GM21367 (cell line): Measurements from ENCODE around the gene PLEKHG5.

Experiments
- ATAC-seq: cut with Tn5 transposase; IDR thresholded peaks from one replicate; pipeline ENCODE4 v1.9.1; 2021; ENCODE audit not compliant: unreplicated experiment

Gene PLEKHG5, protein sequence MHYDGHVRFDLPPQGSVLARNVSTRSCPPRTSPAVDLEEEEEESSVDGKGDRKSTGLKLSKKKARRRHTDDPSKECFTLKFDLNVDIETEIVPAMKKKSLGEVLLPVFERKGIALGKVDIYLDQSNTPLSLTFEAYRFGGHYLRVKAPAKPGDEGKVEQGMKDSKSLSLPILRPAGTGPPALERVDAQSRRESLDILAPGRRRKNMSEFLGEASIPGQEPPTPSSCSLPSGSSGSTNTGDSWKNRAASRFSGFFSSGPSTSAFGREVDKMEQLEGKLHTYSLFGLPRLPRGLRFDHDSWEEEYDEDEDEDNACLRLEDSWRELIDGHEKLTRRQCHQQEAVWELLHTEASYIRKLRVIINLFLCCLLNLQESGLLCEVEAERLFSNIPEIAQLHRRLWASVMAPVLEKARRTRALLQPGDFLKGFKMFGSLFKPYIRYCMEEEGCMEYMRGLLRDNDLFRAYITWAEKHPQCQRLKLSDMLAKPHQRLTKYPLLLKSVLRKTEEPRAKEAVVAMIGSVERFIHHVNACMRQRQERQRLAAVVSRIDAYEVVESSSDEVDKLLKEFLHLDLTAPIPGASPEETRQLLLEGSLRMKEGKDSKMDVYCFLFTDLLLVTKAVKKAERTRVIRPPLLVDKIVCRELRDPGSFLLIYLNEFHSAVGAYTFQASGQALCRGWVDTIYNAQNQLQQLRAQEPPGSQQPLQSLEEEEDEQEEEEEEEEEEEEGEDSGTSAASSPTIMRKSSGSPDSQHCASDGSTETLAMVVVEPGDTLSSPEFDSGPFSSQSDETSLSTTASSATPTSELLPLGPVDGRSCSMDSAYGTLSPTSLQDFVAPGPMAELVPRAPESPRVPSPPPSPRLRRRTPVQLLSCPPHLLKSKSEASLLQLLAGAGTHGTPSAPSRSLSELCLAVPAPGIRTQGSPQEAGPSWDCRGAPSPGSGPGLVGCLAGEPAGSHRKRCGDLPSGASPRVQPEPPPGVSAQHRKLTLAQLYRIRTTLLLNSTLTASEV

DNA sequence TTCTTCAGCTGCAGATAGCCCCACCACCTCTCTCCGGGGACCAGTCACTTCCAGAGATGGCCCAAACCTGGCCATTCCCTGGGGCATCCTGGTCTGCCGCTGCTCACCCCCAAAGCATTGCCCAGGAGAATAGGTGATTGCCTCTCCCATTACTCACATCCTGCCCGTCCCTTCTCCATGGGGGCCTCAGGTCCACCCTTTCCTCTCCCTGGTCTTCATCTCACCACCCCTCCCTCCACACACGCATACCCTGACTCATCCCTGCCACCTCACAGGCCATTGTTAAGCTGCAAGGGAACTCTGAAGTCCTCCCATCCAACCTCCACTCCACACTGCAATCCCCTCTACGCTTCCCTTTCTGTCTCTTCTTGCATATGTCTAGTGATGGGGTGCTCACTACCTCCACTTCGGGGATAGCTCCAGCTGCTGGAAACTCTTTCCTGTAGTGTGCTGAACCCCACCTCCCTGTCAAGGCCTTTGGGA is at the start of gene PLEKHG5:
Gene PLEKHG5 (minus strand): TSS at position 188 of the 483 bp plus-strand sequence. CDS start 14,096 bp downstream, outside the sequence.
- no peak for ATAC-seq

DNA sequence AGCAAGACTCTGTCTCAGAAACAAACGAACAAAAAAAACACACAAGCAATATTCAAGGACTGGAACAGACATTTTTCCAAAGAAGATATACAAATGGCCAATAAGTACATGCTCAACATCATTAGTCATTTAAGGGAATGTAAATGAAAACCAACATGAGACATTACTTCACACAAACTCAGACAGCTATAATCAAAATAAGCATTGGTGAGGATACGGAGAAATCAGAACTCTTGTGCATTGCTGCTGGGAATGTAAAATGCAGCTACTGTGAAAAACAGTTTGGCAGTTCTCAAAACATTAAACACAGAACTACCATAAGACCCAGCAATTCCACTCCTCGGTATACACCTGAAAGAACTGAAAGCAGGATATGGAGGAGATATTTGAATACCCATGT is 47.5 kb upstream of the PLEKHG5 start:
- no peak for ATAC-seq

DNA sequence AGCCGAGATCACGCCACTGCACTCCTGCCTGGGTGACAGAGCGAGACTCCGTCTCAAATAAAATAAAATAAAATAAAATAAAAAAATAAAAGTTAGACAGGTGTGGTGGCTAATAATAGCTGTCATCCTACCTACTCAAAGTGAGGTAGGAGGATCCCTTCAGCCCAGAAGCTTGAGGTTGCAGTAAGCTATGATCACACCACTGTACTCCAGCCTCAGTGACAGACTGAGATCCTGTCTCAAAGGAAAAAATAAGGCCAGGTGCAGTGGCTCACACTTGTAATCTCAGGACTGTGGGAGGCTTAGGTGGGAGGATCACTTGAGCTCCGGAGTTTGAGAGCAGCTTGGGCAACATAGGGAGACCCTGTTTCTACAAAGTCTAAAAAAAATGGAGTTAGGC is 44.8 kb upstream of the PLEKHG5 start:
- ATAC-seq, result no peak

DNA sequence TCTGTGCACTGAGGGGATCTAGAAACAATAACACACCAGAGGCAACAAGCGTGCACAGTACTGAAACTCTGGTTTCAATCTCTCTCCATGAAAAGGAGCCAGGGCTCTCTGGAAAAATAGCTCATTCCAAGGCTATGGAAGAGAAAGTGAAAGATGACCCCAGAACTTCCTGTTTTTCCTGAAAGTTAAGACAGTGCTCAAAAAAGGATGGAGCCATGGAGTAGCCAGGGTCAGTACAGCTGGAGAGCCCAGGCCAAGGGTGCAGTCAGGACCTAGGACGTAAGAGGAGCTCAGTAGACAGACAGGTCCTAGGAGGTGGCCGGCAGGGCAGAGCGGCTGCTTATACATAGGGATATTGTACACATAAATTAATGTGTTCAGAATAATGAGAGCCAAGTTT is 43.7 kb upstream of the PLEKHG5 start:
- ATAC-seq, result no peak

DNA sequence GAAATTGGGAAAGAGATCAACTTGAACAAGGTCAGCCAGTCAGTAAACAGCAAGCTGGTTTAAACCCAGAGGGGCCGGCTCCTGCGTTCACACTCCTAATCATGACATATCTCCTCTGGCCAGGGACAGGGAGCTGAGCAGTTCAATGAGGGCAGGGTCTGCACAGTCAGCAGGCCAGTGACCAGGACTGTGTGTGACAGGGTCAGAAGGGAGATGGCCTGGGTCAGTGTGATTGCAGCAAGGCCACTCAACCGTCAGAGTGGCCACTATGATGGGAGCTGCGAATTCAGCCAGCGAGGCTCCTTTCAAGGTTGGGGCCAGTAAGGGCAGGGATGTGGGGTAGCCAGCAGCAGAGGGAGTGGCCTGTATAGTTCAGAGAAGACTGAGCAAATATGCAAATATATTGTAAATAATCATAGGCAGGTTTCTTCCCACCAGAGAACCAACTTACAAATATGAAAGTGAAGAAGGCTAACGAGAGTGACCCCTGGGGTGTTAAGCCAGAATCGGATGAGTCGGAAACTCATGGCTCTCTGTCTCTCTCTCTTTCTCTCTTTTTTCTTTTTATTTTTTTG is 42.9 kb upstream of the PLEKHG5 start:
- ATAC-seq, result no peak

DNA sequence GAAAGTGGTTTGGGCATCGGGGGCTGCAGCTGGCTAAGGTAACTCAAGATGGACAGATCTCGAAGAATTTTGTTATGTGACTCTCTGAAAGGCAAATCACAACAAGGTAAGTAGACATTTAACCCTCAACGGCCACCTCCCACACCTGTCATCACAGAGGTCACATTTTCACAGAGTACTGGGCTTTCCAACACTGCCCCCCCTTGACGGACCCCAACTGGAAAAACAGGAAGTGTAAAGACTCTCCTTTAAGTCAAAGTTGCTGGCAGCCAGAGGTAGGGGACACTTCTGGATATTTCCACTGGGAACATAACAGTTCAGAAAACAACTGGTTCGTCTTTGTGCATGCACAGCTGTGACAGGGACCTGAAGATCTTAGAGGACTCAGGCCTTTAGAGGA is 40.5 kb upstream of the PLEKHG5 start:
- ATAC-seq, result no peak

DNA sequence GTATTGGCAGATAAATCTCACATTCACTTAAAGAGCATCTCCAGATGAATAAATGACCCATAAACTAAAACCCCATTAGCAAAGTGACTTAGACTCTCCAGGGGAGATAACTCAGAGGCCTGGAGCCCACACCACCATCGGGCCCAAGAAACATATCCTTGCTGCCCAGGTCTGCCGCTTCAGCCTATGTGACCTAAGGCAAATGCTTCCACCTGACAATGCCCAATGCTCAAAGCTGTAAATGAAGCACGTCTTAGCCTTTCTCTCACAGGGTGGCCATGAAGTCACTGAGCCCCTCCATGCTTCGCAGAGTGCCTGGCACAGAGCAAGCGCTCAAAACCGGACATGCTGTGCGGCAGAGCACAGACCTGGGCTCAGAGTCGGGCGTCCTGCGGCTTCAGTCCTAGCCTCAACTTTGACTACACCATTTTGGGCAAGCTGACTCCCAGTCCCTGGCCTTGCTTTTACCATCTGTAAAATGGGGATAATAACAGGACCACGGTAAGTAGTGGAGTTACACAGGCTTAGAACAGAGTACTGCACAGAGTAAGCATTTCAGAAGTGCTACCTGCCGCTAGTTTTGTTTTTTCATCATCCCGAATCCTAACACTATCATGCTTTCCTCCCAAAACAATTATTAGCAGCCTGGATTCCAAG is 39.2 kb upstream of the PLEKHG5 start:
- ATAC-seq, result no peak

DNA sequence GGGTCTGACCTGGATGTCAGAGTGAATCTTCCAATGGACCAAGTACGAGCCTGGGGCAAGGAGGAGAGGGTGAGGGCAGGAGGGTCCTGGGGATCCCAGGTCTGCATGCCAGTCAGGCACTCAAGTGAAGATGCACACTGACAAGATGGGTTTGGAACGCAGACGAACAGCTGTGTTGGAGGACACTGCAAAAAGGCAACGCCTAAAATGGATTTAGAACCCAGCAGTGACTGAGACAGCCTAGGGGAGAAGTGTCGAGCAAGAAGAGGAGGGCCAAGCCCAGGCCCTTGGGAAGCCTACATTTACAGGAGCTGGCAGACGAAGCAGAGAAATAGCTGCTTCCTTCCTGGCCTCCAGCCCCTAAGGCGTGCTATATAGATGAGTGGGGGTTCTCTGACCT is 37.0 kb upstream of the PLEKHG5 start:
- ATAC-seq, result no peak

DNA sequence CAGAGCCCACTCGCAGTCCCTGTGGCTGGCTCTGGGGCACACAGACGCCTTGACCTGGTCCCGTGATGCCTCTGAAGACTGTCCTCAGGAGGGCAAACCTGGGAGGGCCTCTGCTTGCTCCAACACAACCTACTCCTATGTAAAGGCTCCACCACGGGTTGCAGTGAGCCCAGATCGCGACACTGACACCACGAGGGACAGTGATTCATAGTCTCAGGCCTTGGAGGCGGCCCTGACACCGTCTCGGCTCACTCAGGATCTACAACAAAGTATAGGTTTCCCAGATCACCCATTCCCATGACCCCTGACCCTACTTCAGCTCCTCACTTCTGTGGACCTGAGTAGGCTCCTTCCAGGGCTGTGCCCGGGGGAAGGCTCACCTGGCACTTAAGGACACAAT is 34.8 kb upstream of the PLEKHG5 start:
- ATAC-seq, result no peak

DNA sequence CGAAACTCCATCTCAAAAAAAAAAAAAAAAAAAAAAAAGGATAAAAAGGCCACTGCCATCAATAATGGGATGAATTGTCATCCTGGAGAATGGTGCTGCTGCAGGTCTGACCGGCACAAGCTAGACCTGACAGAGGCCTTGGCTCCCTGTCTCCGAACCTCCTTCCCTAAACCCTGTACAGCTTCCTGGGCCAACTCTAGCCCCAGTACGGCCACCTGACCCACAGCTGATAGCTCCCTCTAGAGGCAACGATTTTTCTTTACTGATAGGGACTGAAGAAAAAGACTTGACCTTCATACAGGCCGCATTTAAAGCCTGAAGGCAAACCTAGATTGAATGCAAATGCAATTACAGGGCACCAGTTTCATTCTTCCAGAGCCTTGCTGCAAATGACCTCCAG is 32.1 kb upstream of the PLEKHG5 start:
- ATAC-seq, result no peak

DNA sequence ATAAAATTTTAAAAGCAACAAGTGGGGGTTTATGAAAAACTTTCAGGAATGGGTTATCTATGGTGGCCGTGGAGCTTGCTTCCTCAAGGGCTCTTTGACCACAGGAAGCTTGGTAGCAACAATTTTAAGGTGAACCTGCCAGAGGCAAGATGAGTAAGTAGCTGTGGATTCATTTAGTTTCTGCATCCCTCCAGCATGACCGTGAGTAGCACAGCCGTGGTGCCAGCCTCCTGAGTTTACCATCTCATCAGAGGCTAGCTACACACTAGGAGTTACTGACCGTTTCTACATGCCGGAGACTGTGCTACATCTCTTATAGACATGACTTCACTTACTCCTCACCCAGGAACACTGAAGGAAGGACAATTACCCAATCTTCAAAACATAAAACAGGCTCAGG is 30.1 kb upstream of the PLEKHG5 start:
- ATAC-seq, result no peak

DNA sequence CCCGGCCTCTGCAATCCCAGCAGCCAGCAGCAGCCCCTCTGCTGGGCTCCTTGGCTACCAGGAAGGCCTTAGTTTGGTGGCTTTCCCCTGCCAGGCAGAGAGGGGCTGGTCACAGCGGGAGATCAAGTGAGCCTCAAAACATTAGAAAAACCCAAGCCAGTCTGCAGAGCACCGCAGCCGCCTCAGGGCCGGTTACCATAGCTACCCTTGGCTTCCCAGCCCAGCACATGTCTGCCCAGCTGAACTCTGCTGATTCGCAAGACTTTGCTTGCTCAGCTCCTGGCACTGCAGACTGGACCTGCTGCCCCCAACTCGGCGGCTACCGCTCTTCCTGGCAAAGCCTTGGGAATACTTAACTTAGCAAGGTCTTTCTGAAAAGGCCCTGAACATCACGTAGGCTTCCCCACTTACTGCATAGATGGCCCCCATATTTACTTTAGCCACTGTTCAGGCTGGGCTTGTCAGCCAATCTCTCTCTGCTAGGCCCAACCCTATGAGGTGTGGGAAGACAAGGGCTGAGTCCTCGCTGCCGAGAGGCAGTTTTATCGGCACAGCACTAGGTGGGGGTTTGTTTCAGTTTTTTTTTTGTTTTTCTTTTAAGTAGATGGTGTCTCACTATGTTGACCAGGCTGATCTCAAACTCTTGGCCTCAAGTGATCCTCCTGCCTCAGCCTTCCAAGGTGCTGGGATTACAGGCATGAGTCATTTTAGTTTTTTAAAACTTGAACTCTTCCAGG is 28.6 kb upstream of the PLEKHG5 start:
- ATAC-seq, result no peak

DNA sequence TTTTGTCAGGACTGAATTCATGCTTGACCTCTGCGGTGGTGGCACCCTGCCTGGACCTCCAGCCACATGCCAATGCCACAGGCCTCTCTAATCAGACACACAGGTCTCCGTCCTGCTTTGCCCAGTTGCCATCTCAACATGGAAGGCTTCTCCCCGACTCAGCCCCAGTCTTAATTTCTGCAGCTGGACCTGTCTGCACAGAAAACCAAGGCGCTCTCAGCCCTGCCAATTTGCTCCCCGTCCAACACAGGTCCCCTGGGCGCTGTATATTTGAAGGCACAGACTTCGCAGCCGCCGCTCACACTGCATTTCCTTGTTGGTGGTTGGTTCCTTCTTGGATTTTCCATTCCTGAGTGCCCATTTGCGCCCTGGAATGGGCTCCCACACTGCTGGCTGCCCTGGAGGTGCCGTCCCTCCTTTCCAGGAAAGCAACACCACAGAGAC is 28.0 kb upstream of the PLEKHG5 start:
- ATAC-seq, result no peak

DNA sequence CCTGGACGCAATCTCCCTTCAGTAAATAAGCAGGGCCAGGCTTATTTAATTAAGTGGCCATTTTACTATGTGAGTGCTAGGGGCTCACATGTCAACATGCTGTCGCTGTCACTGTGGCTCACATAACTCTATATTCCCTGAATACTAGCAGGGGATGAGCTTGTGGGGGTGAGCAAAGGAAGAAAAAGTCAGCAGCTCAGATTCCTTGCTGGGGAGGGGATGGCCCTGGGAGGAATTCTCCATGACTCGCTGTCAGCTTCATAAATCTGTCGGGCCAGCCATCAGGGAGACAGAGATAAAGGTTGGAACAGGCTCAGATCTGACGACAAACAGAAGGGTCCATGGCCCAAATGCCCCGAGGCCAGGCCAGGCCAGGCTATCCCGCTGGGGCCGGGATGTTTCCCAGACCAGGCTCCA is 26.0 kb upstream of the PLEKHG5 start:
- no peak for ATAC-seq

DNA sequence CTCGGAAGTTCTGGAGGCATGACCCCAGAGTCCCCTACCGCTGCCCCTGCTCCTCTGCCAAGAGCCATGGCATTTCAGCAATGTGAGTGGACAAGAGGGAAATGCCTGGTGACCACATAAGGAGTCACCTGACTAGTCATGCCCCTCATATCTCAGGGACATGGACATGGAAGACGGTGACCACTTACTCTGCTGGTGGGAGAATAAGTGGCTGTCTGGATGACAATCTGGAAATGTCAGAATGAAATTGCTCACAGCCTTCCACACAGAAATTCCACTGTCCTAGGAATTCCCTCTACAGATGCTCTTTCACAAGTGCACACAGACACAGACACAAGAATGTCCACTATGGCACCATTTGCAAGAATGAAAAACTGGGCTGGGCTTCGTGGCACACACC is 24.3 kb upstream of the PLEKHG5 start:
- ATAC-seq, result no peak

DNA sequence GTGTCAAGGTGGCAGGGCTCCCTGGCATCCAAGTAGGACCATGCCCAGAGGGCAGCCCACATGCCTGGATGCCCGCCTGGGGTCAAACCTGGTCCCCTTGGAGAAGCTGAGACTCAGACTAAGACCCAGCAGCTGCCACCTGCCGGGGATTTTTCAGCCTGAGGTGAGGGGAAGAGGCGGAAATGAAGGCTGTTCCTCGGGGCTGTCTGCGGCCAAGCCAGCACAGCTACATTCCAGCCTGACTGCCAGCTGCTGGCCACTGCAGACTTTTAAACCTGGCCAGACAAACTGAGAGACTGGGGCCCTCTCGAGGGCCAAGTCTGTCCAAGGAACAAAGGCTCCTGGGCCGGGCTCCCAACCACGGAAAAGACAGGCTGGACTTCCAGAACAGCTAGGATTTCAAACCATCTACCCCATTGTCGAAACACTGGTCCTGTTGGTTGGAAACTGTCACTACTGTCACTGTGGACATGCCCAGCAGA is 21.9 kb upstream of the PLEKHG5 start:
- ATAC-seq, result no peak

DNA sequence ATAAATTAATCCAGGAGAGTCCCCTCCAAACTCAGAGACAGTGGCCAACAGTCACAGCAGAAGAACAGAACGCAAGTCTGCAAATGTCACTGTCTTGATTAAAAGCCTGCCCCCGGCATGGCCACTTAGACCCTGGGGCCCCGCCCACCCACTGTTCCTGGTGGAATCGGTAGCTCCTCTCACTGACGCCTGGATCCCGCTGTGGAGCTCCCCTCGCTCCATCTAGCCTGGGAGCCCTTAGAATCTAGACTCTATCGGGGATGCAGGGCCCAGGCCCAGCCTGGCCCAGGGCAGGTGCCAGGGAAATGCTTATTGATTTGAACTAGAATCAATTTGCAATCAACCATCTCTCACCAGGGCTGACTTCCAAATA is 21.4 kb upstream of the PLEKHG5 start:
- no peak for ATAC-seq

DNA sequence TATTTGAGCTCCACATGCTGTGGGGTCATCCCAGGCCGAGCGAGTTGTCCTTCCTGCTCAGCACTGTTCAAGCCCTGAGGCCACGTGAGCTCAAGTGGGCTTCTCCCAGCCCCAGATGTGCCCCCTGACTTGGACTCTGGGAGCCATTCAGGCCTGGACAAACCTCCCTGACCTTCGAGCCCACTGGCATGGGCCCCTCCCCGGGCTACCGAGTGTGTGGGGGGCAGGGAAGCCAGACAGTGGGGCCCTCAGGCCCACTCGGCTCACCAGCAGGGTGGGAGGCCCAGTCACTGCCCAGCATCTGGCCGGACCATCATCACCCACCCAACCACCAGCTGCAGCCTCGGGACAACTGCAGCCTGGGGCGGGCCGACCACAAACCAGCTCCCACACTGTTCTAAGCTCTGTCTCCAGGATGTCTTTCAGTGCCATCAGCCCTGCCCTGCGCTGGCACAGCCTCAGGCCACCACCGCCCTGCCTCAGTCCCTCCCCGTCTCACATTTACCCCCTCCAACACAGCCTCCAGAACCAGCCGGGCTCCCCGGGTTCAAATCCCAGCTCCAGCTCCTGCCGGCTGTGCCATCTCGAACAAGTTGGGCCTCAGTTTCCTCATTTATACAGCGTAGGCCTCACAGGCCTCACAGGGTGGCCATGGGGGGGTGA is 20.9 kb upstream of the PLEKHG5 start:
- no peak for ATAC-seq

DNA sequence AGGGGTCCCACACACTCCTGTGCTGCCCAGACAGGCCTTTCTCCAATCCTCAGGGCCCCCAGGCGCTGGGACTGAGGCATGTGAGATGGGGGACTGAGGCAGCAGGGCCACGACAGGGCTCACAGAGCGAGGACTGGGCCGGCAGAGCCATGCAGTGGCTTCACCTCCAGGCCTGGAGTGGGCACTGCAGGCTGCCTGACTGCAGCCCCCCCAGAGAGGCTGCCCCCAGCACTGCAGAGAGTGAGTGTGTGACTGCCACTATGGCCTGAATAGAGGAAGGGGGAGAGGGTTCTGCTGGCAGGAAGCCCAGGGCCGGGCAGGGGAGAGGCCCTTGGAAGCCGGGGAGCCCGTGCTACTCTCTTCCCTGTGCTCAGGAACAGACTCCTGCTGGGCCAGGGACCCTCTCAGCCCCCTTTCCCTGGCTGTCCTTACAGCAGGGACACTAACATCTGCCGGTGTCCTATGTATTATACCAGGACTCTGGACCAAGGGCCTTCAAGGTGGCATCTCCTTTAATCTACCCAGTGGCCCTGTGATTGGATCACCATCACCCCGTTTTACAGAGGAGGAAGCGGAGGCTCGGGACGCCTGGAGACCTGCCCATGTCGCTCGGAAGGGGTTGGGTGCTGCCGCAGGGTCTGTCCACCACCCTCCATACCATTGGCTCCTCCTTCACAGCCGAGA is 20.2 kb upstream of the PLEKHG5 start:
- no peak for ATAC-seq
